Measurements from ENCODE around the gene IFT80.
"Not testable (repeated sequence)": the region's sequence is repeated elsewhere in the genome, so short reads cannot be mapped to it uniquely, and the experiment has no call there.

Gene IFT80

DNA sequence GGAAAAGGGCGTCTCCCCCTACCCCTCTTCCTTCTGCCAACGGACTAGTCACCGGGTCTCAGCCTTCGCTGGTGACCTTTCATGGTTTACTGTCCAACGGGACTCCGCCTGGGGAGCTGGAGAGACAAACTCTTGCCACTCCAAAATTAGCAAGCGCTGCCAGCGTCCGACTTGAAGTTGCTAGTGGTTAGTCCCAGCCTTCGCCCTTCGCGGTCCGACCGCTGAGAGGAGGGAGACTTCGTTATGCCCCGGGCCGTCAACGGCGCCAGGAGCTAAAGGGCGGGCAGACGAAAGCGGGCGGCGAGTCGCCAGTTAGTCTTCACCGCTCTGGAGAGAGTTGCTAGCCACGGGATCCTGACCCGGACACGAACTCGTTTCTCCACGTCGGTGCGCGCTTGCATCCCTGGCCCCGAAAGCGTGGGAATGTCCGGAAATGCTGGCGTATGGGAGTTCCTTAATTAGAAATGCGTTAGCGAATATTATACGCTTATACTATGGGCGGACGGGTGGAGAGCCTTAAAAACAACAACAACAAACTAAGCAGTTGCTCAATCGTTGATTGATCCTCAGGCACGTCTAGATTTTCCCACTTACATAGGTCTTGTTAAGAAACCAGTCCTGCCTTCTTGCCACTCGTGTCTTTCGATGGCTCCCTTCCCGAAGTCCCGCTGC is 1.1 kb upstream of the IFT80 start:
- peak; percentile 77 for DNase-seq

DNA sequence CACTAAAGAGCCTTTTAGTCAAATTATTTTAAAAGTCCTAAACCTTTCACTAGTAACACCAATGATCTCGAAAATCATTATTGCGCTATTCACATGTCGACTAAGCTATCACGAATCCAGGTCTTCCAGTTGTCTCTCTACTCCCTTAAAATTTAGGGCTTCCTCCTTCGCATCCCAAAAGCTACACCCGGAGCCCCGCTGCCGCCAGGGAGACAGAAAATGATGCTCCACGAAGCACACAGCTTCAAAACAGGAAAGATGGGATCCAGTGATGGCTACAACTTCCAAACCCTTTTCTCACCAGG is 253 bp downstream of the IFT80 start:
- no peak for DNase-seq

DNA sequence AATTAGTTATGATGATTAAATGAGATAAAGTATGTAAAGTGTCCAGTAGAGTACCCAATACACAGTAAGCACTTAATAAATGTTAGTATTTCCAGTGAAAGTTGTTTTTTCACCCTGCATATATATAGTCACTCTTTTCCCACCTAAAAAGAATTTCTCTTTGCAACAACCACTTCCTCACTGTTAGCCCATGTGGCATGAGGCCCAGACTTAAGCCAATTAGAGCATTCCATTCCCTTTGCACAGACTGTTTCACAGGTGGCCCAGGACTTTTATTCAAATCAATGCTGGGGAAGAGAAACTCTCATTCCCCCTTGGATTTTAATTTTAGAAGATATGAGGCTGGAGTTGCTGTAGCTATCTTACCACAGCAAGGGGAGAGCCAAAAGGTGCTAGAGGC is 3.7 kb downstream of the IFT80 start:
- DNase-seq, result no peak

DNA sequence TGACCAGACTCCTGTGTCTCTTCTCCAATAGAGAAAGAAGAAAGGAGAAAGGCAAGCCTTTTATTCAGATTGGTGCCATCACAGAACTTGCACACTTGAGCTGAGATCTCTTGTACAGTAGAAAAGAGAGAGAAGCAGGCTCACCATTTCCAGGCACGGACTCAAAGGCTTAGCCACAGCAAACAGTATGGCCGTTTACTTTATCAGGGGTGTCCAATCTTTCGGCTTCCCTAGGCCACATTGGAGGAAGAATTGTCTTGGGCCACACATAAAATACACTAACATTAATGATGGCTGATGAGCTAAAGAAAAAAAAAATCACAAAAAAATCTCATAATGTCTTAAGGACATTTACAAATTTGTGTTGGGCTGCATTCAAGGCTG is 5.0 kb downstream of the IFT80 start:
- no peak for DNase-seq

DNA sequence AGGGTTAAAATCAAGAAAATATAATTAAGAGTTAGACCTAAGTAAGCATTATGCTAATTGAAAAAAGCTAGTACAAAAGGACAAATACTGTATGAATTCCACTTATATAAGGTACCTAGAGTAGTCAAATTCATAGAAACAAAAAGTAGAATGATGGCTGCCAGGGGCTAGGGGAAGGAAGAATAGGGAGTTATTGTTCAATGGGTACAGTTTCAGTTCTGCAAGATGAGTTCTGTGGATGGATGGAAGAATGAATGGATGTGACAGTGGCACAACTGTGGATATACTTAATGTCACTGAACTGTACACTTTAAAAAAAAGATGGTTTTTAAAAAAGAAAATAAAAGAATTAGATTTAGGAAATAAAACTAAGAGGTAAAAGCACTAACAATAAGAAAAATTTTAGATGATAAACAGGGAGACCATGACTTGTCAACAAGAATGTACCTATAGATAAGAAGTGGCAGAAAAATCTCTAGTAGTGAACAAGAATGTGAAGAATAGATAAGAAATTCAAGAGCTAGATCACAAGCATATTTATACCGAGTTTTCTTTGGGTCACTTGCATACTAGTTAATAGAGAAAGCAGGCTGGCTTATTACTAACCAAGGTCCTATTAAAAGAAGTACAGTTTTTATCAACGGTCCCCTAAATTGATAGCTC is 5.5 kb downstream of the IFT80 start:
- DNase-seq, result no peak

DNA sequence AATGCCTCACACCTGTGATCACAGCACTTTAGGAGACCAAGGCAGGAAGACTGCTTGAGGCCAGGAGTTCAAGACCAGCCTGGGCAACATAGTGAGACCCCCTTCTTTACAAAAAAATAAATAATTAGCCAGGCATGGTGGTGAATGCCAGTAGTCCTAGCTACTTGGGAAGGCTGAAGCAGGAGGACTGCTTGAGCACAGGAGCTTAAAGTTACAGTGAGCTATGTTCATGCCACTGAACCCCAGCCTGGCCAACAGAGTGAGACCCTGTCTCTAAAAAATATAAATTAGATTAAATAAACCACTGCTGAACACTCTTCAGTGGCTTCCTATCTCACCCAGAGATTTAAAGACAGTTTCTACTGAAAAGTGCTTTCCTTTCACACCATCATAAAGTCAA is 6.2 kb downstream of the IFT80 start:
- DNase-seq, result no peak

DNA sequence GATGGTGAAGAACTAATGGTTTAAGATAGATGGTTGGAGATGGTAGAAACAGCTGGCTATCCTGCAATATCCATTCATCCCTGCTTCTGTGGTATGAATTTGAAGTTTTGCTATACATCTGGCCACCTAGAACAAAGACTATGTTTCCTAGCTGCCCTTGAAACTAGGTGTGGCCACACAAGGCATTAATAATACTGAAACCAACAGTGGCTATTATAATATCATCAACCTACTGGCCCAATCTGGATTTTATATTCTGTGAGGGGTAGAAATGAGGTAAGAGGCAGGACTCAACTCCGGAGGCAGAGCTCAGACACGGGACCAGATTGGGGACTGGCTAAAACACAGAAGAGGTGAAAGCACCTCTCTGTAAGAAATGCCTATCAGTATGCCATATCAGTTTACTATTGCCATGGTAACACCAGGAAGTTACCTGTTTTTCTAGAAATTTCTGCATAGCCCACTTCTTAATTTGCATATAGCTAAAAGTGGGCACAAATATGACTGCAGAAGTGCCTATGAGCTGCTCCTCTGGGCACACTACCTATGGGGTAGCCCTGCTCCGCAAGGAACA is 8.4 kb downstream of the IFT80 start:
- DNase-seq, result no peak

DNA sequence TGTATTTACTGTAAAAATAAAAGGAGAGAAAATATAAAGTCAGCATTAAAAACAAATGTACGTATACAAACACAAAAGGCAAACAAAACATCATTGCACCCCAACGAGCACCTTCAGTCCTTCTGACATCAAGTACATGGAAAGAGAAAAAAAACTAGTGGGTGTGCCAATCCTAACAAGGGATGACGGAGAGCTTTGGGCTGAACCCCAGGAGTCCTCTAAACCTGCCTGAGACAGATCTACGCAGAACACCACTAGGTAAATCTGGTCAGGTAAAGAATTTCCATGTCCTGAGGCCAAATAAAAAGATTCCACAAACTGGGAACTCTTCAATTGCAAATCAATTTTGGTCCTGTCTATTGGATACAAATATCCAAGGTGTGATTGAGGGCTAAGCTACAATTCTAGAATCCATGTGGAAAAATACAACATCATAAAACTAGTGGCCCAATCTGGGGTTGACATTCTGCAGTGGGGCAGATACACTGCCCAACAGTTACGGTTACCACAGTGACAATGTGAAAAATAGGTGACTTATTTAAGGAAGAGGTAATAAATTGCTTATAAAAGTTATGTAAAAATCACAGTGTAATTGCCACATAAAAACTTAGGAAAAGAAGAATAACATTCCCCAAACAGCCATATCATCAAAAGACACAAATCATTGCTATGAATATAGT is 14.2 kb downstream of the IFT80 start:
- DNase-seq, result no peak

DNA sequence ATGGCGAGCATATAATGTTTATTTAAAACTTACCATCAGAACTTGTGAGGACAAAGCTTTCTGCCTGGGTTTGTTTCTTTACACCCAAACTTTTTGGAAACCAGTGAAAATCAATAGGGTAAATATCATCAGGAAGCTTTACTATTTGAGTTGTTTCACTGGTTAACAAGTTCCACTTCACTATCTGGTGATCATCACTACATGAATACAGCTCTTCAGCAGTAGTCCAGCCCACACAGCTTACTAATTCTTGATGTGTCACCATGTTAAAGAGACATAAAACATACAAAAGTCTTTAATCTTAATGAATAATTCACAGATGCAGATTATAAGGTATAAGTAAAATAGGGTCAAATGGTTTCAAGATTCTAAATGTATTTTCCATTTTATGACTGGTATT is 17.6 kb downstream of the IFT80 start:
- DNase-seq, result no peak

DNA sequence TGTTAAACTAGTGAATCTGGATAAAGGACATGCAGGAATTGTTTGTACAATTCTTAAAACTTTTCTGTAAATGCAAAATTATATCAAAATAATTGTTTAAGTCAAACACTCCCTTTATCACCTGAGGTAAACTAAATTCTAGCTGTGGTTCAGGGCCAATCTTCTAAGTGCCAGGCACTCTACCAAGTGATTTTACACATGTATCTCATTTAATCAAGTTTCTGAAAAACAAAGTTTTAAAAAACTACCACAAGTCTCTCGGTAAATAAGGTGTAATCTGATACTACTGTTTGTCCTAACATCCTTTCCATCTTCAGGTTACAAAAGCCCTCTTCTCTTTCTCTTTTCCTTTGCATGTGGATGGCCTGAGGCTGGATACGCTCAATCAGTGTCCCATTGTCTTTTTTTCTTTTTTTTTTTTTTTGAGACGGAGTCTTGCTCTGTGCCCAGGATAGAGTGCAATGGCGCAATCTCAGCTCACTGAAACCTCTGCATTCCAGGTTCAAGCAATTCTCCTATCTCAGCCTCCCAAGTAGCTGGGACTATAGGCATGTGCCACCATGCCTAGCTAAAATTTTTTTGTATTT is 19.3 kb downstream of the IFT80 start:
- DNase-seq, result no peak

DNA sequence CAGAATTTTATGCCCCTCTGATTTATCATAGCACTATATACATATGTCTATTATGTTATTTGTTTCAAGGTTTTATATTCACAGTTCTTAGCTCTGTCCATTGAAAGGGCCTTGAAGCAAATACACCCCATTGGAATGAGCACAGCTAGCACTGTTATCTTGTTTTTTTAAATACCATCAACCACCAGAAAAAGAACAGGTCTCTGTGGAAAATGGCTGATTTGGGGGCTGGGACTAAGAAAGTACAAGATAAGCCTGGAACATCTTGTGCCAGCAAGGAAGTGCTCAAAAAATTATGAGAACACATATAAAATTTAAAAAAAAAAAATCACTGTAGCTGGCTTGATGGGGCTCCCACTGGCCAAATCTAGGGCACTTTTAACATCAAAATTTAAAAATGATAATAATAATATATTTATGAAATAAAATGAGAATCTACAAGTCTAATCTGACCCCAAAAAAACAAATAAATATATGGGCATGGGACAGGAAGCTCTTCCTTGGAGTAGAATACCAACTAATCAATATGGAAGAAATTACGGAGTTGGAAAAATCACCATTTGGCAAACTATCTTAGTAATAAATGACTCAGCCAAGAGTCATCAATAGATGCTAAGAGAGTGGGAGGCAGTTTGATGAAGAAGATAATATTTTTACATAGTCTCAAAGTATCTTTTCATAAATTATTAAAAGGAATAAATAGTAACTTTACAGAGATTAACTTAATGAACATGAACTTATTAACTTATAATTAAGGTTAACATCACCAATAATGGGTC is 20.5 kb downstream of the IFT80 start:
- no peak for DNase-seq

DNA sequence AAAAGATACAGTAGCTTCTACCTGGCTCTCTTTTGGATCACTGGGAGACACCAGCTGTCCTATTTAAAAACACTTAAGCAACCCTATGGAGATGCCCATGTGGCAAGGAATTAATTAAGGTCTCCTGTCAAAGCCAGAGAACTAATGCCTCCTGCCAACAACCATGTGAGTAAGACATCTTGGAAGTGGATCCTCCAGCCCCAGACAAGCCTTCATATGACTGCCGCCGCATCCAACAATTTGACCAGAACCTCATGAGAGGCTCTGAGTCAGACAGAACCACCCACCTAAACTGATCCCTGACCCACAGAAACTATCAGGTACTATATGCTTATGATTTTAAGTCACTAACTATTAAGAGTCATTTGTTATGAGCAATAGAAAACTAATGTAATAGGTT is 22.3 kb downstream of the IFT80 start:
- DNase-seq, result no peak

DNA sequence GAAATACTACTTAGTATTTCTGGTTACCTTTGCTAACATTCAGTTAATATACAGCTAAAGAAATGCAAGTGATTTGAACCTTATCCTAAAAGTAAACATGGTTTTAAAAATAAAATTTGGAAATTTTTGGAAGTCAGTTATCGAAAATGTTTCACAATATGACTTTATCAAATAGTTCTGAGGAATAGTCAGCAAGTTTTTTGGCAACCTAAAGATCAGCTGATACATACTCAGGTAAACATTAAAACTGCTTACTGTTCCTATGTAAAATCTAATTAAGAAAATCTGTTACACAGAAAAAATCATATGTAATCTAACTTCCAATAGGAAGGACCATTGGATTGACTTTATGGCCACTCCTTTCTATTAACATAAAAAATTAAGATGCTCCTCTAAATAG is 24.1 kb downstream of the IFT80 start:
- no peak for DNase-seq

DNA sequence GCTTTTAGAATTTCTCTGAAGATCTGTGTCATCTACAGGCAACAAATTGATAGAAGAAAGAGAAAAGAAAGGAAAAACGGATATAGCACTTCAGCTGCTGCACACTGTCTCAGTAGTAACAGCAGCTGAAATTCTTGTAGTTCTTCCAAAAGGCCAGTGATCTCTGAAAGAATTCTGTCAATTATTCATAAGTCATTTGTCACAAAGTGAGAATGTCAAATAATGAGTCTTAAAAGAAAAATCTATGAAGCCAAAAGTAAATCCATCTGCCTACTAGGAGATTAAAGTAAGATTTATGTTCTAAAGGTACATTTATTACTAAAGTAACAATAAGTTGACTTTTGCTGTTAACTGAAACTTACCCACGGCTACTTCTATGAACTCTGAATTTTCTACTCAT is 24.6 kb downstream of the IFT80 start:
- DNase-seq, result no peak

DNA sequence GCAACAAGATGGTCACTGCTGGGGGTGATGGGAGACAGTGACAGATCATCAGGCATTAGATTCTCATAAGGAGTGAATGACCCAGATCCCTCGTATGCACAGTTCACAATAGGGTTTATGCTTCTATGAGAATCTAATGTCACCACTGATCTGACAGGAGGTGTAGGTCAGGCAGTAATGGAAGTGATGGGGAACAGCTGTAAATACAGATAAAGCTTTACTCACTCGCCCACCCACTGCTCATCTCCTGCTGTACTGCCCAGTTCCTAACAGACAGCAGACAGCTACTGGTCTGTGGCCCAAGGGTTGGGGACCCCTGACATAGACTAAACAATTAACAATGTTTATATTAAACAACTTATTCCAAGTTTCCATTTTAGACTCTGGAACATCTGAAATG is 25.4 kb downstream of the IFT80 start:
- DNase-seq, result no peak

DNA sequence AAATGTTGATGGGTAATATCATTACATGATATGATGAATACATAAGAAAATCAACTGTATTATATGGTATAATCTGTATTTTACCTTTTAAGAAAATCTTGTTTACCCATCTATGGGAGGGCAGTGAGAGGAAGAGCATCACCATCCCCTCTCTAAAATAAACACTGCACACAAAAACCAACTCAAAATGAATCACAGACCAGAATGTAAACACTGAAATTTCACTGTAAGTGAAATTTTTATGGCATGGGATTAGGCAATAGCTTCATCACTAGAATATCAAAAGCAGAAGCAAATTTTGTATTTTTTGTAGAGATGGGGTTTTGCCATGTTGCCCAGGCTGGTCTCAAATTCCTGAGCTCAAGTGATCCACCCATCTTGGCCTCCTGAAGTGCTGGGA is 26.2 kb downstream of the IFT80 start:
- no peak for DNase-seq

DNA sequence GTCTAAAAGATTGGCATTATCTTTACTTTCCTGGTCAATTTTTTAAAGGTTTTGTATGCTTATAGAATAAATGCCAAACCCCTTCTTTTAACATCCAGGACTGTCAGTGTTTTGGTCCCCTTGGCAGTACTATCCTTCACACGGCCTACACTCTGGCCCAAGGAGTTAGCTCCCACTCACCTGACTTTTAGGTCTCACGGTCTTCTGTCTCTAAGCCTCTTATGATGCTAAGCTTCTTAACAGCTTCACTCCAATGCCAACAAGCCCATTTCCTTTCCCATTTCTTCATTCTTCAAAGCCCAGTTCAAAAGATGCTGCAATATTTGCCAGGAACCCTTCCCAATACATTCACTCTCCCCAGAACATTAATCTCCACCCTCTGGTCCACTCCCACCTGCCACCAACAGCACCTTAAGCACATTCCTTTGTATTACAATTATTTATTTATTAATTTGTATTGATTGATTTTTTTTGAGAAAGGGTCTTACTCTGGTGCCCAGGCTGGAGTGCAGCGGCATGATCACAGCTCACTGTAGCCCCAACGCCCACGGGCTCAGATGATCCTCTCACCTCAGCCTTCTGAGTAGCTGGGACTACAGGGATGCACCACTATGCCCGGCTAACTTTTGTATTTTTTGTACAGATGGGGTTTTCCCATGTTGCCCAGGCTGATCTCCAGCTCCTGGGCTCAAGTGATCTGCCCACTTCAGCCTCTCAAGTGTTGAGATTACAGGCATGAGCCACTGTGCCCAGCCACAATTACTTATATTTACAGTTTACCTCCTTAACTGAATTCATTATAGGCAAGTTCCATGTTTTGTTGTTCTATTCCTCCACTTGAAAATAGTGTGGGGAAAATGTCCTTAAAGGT is 27.8 kb downstream of the IFT80 start:
- DNase-seq, result no peak

DNA sequence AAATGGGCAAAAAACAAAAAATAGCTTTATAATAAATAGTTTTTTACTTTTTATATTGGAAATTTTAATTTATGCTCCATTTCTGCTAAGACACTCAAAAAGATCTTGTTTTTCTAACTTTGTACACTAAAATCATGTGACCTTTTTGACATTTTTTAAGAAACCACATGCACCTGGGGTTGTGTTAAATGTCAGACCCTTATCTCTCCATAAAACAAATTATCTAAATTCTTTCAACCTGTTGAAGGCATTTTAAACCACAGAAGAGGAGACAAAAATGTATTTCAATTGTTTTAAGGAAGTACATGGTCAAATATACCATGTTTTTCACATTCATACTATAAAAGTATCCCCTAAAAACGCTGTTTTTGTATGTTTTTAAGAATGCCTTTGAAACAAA is 29.2 kb downstream of the IFT80 start:
- DNase-seq, result no peak

DNA sequence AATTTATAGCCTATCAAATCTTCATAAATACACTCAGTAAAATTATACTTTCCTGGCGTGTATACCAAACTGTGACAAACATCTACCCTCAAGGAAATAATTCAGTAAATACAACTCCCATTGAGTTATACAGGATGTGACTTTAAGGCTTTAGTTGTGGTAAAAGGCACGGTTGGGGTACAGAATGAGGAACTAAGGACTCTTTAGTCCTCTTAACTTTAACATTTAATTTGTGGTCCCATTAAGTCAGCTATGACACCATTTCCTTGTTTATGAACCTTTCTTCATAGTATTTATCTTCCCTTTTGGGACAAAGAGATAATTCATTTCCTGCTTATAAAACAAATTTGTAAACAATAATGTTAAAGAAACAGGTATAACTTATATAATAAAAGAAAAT is 30.2 kb downstream of the IFT80 start:
- DNase-seq, result no peak

DNA sequence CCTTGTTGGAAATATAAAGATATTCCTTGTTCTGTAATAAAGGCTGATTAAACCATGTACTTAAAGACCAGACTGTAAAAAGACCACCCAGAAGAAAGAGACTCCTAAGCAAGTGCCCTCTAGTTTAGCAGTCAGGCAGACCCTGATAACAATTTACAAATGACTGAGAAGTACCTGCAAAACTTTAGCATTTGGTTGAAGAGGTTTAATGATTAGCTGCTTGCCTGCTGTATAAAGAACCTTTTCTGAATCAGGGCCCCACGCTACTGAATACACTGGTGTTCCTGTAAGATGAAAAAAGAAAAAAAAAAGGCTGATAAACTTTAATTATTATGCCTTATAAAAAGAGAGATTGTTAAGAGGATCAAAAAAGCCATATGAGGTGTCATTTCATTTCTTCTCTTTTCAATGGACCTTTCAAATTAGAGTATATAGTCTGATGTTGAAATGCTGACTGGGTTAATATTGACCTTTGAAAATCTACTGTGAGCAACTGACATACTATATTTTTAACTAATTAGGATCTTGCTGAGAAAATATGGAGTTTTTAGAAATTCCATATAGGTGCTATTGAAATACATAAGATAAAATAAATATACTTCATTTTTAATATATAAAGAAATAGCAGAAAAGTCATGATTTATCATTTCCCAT is 33.0 kb downstream of the IFT80 start:
- no peak for DNase-seq

DNA sequence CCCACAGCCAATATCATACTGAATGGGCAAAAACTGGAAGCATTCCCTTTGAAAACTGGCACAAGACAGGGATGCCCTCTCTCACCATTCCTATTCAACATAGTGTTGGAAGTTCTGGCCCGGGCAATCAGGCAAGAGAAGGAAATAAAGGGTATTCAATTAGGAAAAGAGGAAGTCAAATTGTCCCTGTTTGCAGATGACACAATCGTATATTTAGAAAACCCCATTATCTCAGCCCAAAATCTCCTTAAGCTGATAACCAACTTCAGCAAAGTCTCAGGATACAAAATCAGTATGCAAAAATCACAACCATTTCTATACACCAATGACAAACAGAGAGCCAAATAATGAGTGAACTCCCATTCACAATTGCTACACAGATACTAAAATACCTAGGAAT is 36.1 kb downstream of the IFT80 start:
- DNase-seq, result not testable (repeated sequence)

DNA sequence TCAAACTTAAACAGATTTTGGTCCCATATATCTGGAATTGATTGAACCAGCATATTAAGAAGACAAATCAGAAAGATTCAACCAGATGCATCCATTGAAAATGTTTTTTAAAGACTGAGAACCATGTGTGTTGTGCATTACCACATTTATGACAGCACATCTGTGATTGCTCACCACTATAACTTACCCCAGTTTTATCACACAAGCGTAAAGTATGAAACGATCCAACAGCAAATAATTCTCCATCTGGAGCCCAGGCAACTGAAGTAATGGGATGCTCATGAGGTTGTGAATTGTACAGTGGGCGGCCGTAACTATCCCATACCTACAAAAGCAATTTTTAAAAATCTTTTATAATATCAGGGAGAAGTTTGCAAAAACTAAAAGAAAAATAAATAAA is 43.2 kb downstream of the IFT80 start:
- no peak for DNase-seq

Measured in right forelimb (tissue), 1 donor.